D721Med (cell line): Measurements from ENCODE around the gene PXDN.
"Not testable (repeated sequence)": the region's sequence is repeated elsewhere in the genome, so short reads cannot be mapped to it uniquely, and the experiment has no call there.

Experiments
- DNase-seq: peaks from one replicate; pipeline ENCODE4 v3.0.0; 2011; ENCODE audit warnings: low spot score; ENCODE audit not compliant: insufficient read length
- FAIRE-seq: peaks from 2 replicates; lab custom pipeline; 2011; peaks lifted over from hg19 to GRCh38; lab: Jason Lieb, UNC
- TF ChIP-seq, protein P1 (sequence below): IDR thresholded peaks from 2 replicates; pipeline ENCODE4 v1.5.1; 2012; ENCODE audit warnings: mild to moderate bottlenecking, control low read depth; ENCODE audit not compliant: insufficient read depth; ENCODE audit errors: missing control alignments

Gene PXDN

DNA sequence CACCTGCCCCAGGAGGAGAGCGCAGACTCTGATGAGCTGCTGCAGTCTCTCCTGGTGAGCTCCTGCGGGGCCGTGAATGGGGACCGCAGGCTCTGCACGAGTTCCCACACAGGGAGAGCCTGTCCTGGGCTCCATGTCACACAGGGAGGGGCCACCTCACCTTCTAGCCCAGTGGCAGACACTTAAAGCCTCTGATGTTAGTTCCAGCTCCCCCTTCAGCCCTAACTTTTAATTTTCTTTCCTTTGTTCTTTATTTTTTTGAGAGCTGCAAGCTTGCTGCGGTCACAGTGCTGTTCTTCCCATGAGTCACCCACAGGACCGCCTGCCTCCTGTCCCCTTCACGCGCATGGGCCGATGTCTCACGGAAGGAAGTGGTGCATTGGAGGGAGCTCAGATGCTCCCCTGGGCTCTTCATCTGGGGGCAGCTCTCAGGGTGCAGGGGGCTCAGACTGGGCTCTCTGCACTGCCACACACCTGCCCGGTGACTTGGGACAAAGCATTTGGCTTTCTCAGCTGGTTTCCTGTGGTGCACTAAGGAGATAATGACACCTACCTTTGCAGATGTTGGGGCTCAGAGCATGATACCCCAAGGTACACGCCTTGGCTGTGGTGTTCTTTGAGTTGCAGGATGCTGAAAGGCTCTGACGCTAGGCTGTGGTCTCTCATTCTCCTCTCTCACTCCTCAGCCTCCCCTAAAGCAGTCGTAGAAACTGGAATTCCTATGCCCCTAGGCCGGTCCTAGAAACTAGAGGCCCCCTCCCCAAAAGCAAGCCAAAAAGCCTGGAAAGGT is 37.2 kb upstream of the PXDN start:
- TF ChIP-seq, protein P1, sequence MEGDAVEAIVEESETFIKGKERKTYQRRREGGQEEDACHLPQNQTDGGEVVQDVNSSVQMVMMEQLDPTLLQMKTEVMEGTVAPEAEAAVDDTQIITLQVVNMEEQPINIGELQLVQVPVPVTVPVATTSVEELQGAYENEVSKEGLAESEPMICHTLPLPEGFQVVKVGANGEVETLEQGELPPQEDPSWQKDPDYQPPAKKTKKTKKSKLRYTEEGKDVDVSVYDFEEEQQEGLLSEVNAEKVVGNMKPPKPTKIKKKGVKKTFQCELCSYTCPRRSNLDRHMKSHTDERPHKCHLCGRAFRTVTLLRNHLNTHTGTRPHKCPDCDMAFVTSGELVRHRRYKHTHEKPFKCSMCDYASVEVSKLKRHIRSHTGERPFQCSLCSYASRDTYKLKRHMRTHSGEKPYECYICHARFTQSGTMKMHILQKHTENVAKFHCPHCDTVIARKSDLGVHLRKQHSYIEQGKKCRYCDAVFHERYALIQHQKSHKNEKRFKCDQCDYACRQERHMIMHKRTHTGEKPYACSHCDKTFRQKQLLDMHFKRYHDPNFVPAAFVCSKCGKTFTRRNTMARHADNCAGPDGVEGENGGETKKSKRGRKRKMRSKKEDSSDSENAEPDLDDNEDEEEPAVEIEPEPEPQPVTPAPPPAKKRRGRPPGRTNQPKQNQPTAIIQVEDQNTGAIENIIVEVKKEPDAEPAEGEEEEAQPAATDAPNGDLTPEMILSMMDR, result no peak
- DNase-seq (no peak), FAIRE-seq (no peak)

DNA sequence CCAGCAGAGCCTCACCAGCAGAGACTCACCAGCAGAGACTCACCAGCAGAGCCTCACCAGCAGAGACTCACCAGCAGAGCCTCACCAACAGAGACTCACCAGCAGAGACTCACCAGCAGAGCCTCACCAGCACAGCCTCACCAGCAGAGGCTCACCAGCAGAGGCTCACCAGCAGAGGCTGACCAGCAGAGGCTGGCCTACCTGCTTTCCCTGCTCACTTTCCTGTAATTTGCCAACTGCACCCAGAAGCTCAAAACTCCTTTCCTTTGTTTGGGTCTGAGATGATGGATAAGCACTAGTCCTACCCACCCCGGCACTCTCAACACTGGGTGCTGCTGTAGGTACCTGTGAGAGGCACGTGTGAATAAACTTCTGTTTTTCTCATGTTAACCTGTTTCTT is 36.4 kb upstream of the PXDN start:
- no peak for DNase-seq
- FAIRE-seq, result no peak
- TF ChIP-seq, protein P1, result no peak

DNA sequence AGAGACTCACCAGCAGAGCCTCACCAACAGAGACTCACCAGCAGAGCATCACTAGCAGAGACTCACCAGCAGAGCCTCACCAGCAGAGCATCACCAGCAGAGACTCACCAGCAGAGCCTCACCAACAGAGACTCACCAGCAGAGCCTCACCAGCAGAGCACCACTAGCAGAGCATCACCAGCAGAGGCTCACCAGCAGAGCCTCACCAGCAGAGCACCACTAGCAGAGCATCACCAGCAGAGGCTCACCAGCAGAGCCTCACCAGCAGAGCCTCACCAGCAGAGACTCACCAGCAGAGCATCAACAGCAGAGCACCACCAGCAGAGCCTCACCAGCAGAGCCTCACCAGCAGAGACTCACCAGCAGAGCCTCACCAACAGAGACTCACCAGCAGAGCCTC is 35.7 kb upstream of the PXDN start:
- not testable (repeated sequence) for FAIRE-seq

DNA sequence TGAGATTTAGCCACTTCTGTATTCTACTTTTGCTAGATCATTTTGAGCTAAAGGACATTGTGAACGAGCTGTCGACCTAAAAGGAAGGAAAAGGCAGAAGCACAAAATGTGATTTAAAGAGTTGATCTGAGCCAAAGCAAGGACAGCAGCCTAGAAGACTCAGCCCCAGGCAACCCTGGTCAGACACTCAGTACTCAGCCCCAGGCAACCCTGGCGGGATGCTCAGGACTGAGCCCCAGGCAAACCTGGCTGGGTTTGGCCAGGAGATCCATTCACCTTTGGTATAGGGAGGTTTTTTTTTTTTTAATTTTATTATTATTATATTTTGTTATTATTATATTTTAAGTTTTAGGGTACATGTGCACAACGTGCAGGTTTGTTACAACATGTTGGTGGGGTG is 34.3 kb upstream of the PXDN start:
- TF ChIP-seq, protein P1, result no peak
- DNase-seq, result no peak
- FAIRE-seq, result no peak

More for the DNA sequence above, 35.7 kb upstream of the PXDN start:
- not testable (repeated sequence) for DNase-seq

DNA sequence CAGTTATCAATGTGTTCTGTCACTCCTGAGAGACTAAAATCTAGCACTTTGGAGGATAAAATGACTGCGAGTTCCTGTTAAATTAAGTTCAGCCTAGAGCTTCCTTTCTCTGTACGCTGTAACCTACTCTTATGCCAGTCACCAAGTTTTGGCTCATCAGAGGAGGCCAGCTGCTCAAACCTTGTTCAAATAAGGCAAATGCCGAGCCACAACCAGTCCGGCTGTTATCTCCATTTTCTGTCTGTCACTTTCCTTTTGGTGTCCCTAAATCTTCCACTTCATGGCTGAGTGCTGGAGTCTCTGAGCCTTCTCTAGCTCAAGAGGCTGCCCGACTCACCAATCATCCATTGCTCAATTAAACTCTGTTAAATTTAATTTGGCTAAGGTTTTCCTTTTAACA is 33.5 kb upstream of the PXDN start:
- DNase-seq, result no peak
- FAIRE-seq, result no peak
- TF ChIP-seq, protein P1, result no peak

DNA sequence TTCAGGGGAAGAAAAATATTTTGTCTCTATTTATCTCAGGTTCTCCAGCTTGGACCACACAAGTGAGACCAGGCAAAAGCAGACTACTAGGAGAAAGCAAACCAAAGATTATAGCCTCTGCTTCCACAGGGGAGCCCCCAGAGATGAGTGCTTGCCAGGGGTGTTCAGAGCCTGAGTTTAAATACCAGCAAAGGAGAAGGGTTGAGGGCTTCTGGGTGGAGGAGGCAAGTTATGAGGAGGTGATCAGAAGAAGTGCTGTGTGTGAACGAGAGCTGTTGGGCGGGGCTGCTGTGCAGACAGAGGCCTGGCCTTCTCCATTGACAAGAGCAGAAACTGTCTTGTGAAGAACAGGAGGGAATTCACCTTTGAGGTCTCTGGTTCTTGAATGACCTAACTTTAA is 32.8 kb upstream of the PXDN start:
- TF ChIP-seq, protein P1, result no peak
- FAIRE-seq (no peak), DNase-seq (no peak)

DNA sequence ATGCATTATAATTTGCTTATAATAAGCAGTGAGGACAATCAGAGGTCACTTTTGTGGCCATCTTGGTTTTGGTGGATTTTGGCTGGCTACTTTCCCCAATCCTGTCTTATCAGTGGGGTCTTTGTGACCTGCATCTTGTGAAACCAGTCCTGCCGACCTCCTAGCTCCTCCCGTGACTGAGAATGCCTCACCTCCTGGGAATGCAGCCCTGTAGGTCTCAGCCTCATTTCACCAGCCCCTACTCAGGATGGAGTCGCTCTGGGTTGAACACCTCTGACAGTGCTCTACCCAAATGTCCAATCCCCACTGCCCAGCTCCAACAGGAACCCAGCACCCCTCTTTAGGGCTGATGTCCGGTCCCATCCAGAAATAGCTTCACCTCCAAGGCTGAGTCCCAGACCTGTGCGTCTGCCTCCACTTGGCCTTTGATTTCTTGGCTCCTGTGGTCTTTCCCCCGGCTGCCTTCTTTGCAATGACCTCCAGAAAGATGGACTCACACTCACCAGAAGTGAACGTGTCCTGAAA is 31.3 kb upstream of the PXDN start:
- DNase-seq (no peak), FAIRE-seq (no peak)
- TF ChIP-seq, protein P1, result no peak
